Stimulated activated CD8-positive, alpha-beta memory T cell treated with anti-CD3 and anti-CD28 coated beads, Interleukin-2, amount 100 ng/mL, for 48 hours (primary cell): Measurements from ENCODE around the gene B3GAT1.

ENCODE experiments used
- DNase-seq, 2 donors: peaks; one replicate each; pipeline ENCODE4 v3.0.0-alpha.2; 2020; ENCODE audit warnings: low read depth in 2 of 2

The B3GAT1 gene

GRCh38 chr11:134441706-134442105 is 29.7 kb upstream of the B3GAT1 start:
- DNase-seq, result no peak

DNA sequence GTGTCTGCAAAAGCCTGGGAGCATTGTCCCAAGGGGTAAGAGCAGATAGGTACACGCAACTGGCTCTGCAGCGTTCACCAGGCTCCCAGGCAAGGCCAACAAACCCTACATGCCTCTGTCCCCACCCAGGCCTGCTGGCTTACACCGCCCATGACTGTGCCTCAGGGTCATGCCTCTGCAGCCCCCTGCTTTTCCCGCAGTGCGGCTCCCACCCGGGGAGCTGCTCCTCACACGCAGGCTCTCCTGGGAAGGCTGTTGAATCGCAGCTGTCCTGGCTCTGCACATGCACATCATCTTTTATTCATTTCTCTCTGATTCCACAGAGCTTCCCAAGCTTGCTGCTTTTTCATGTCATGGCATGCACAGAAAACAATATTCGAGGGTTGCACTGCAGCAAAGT is 29.2 kb upstream of the B3GAT1 start:
- DNase-seq, result no peak

- no peak for DNase-seq
Measured at GRCh38 chr11:134440851-134441250, 28.8 kb upstream of the B3GAT1 start.

GRCh38 chr11:134438542-134439537 is 26.8 kb upstream of the B3GAT1 start:
- no peak for DNase-seq

GRCh38 chr11:134437821-134438220 is 25.8 kb upstream of the B3GAT1 start:
- DNase-seq, result no peak

GRCh38 chr11:134436781-134437180 is 24.7 kb upstream of the B3GAT1 start:
- no peak for DNase-seq

DNA sequence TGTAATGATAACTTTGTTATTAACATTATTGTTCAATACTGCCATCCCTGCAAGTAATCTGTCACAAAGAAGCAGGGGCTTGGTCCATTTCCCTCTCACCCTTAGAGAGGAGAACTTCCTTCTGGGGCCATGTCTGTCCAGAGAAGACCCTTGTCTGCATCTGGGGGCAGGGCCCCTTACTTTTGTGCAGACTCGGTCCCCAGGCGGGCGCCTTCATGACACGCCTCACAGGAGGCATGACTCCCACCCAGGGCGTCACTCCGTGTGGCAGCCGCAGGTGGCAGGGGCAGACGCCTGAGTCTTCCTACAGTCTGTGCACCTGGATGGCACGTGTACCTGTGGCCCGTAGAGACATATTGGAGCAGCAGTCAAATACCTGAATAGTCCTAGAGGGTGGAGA is 21.8 kb upstream of the B3GAT1 start:
- DNase-seq, result no peak

DNA sequence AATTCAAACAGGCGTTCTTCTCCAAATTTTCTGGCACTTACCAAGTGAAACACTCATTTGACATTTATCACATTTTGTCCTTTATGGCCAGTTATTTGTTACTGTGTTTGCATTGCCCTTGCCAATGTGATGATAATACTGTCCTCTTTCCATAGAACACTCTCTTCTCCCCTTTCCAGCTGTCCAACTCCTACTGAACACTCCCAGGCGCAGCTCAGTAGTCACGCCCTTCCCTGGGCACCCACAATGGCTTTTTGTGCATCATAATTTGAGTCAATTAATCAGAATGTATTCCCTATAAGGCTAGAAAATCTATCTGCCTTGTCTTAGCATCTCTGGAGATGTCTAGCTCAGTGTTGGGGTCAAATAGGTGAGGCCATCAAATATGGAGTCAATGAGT is 21.2 kb upstream of the B3GAT1 start:
- DNase-seq, result no peak

GRCh38 chr11:134432776-134433175 is 20.7 kb upstream of the B3GAT1 start:
- no peak for DNase-seq

DNA sequence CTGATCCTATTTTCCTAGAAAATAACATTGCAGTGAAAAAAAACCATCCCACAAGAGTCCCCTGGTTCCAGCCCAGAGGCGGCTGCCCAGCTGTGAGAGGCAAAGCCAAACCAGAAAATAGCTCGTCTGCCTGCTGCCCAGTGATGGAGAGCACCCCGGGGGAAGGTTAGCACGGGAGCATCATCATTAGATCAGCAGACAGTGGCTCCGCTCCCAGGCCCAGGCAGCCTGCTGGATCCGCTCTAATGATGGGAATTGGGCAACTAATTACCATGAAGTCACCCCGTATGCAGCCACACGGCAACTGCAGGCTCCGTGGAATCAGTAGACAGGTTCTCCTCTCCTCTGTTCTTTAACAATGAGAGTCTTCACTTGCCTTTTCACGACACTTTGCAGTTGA is 17.1 kb upstream of the B3GAT1 start:
- DNase-seq, result no peak

- no peak for DNase-seq
Measured at GRCh38 chr11:134425816-134426536, 13.9 kb upstream of the B3GAT1 start.

GRCh38 chr11:134425413-134425812 is 13.4 kb upstream of the B3GAT1 start:
- DNase-seq, result no peak

GRCh38 chr11:134423106-134423505 is 11.1 kb upstream of the B3GAT1 start:
- DNase-seq, result no peak

- no peak for DNase-seq
Measured at GRCh38 chr11:134417871-134418840, 6.1 kb upstream of the B3GAT1 start.

- DNase-seq, result no peak
Measured at GRCh38 chr11:134416726-134417125, 4.7 kb upstream of the B3GAT1 start.

- DNase-seq, result no peak
Measured at GRCh38 chr11:134414766-134415765, 3.0 kb upstream of the B3GAT1 start.

- no peak for DNase-seq
Measured at GRCh38 chr11:134413826-134414731, 2.0 kb upstream of the B3GAT1 start.

DNA sequence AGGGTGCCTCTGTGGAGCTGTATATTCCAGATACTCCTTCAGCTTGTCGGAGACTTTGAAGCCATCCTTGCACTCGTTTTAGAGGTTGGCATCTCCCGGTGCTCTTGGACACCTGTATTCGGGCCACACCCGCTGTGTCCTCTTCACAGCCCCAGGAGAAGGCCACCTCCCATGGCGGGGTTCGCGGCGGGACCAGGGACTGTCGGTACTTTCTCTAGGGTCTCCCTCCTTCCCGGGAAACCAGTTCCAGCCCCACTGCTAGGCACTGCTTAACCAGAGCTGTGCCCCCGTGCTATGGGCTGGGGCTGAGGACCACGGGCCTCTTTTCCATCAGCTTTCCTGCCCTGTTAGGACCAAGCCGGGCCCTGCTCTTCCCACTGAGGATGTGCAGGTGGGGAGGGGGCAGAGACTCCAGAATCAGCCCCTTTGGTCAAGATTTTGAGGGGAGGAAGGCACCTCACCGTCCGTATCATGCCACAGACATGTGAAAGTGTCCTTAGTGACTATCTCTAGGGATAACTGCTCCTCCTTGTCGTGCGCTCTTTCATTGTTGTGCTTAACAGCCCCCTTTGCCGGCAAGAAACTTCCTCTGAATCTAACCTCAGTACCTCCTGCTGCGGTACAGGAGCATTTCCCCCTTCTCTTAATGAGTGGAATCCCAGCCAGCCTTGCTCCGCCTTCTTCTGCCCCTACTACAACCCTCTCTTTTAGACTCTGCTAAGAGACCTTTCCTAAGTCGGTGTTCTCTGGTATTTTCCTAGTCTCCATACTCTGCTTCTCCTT is 1.2 kb upstream of the B3GAT1 start:
- no peak for DNase-seq

DNA sequence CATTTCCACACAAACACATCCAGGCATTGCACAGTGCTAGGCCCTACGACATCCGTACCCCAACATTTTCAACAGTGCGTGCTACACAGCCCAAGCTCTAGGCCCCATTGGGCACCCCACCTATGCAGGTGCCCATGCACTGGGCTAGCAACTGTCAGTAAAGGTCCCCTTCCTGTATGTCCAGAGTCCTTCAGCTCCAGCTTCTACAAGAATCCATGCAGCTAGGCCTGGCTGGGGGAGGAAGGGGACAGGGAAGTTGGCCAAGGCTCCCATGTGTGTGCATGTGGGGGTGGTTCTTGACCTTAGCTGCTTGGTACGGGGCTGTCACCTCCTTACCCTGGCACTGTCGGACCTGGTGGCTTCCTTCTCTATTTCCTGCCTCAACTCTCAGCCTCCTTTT is 1.3 kb downstream of the B3GAT1 start:
- no peak for DNase-seq
